Cardiac fibroblast (primary cell): ENCODE data around the gene SCYGR8.
"Not testable (repeated sequence)": the region's sequence is repeated elsewhere in the genome, so short reads cannot be mapped to it uniquely, and the experiment has no call there.

Source experiments
- DNase-seq, 2 donors: peaks; one replicate each; pipeline versions ENCODE4 v3.0.0 to v3.0.0-alpha.2; 2010; ENCODE audit warnings: low read depth in 2 of 2
- H3K4me3 ChIP-seq, 2 donors: replicated peaks in 1 of 2; 1 replicate in 1 of 2; 2 replicates in 1 of 2; pipeline ENCODE4 v1.5.1; 2011; ENCODE audit warnings: low read depth in 2 of 2, low read length in 2 of 2, mild to moderate bottlenecking in 2 of 2, moderate library complexity in 1 of 2
- TF ChIP-seq, protein P1 (sequence below): IDR thresholded peaks from one replicate; pipeline ENCODE4 v1.5.1; 2011; ENCODE audit warnings: low read depth, mild to moderate bottlenecking, low read length, inconsistent platforms

SCYGR8 gene

GRCh38 chr2:227710986-227711385 lies 34.7 kb upstream of the SCYGR8 start:
- TF ChIP-seq, protein P1, sequence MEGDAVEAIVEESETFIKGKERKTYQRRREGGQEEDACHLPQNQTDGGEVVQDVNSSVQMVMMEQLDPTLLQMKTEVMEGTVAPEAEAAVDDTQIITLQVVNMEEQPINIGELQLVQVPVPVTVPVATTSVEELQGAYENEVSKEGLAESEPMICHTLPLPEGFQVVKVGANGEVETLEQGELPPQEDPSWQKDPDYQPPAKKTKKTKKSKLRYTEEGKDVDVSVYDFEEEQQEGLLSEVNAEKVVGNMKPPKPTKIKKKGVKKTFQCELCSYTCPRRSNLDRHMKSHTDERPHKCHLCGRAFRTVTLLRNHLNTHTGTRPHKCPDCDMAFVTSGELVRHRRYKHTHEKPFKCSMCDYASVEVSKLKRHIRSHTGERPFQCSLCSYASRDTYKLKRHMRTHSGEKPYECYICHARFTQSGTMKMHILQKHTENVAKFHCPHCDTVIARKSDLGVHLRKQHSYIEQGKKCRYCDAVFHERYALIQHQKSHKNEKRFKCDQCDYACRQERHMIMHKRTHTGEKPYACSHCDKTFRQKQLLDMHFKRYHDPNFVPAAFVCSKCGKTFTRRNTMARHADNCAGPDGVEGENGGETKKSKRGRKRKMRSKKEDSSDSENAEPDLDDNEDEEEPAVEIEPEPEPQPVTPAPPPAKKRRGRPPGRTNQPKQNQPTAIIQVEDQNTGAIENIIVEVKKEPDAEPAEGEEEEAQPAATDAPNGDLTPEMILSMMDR: no peak
- no peak overlapping the region for H3K4me3 ChIP-seq

DNA sequence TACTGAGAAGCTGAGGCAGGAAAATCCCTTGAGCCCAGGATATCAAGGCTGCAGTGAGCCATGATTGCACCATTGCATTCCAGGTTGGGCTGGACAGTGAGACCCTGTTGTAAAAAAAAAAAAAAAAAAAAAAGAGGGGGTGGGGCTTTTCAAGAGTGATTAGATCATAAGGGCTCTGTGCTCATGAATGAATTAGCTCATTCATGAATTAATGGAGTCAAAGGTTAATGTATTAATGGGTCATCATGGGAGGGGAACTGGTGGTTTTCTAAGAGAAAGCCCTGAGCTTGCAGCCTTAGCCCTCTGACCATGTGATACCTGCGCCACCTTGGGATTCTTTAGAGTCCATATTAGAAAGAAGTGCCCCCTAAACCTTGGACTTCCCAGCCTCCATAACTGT lies 32.4 kb upstream of the SCYGR8 start:
- no peak for DNase-seq
- TF ChIP-seq, protein P1: no peak
- H3K4me3 ChIP-seq: no peak overlapping the region

More at GRCh38 chr2:227710986-227711385, 34.7 kb upstream of the SCYGR8 start:
- no peak for DNase-seq

DNA sequence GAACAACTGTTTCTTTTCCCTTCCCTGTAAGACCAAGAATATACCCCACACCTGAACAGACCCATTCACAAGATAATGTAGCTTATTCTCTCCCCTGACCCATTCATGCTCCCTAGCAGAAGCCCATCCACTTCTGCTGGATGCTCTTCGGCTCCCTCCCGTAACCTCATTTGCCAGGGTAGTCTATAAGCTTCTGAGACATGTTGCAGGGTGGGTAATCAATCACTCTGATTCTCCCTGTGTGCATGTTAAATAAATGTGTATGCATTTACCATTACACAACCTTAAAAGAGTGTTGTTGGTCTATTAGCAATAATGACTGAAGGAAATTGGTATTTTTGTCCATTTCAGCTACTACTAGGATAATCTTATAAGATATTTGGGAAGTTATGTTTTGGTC lies 29.2 kb upstream of the SCYGR8 start:
- H3K4me3 ChIP-seq: no peak overlapping the region
- TF ChIP-seq, protein P1: no peak
- DNase-seq: no peak

- TF ChIP-seq, protein P1: no peak
- peak within 1 kb of the TSS; percentile 53 to 56 for H3K4me3 ChIP-seq
- peak; percentile 83 to 97 for DNase-seq
These were observed 27.8 kb upstream of the SCYGR8 start, which contains the start of gene SLC19A3 for GRCh38 chr2:227717687-227718567. SLC19A3 (minus strand) TSS chr2:227718028; CDS start chr2:227702318, 15,710 bp downstream.

GRCh38 chr2:227719641-227720040 lies 26.1 kb upstream of the SCYGR8 start:
- H3K4me3 ChIP-seq: no peak overlapping the region
- TF ChIP-seq, protein P1: no peak
- DNase-seq: no peak

DNA sequence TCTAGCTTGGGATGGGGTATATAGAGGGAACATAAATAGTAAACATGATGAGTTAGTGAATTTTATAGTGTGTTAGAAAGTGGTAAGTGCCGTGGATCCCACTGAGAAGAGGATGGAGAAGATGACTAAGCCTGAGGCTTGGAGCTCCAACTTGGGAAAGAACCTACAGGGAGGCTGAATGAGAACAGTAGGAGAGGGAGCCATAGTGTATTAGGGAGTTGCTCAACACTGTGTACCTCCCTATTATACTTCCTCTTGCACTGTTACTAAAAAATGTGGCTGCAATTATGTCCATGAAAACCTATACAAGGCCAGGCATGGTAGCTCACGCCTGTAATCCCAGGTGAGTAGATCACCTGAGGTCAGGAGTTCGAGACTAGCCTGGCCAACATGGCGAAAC lies 25.0 kb upstream of the SCYGR8 start:
- peak; percentile 5 to 22 for DNase-seq
- TF ChIP-seq, protein P1: no peak

DNA sequence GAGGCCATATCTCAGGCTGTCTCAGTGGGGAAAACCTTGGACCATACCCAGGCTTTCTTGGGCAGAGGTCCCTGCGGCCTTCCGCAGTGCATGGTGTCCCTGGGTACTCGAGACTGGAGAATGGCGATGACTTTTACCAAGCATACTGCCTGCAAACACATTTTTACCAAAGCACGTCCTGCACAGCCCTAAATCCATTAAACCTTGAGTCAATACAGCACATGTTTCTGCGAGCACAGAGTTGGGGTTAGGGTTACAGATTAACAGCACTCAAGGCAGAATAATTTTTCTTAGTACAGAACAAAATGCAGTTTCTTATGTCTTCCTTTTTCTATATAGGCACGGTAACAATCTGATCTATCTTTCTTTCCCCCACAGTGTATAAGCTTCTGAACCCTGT lies 22.9 kb upstream of the SCYGR8 start:
- not testable (repeated sequence) for H3K4me3 ChIP-seq

More for the DNA sequence above, 25.0 kb upstream of the SCYGR8 start:
- no peak overlapping the region for H3K4me3 ChIP-seq

More for the DNA sequence above, 22.9 kb upstream of the SCYGR8 start:
- not testable (repeated sequence) for DNase-seq
